Liver (tissue), 9 donors: ENCODE measurements around the gene SPTLC2. TPM values are rescaled to one million over a fixed set of nuclear protein-coding genes. Genes with fewer than 3 reads are reported as not detected.

ENCODE experiments used
- DNase-seq: peaks from one replicate; pipeline ENCODE4 v3.0.0-alpha.2; 2017; ENCODE audit warnings: low spot score
- H3K27ac ChIP-seq, 2 donors: one replicate each; pipeline ENCODE4 v1.7.0; 2013; ENCODE audit warnings: inconsistent platforms in 2 of 2, low read length in 2 of 2, control low read depth in 1 of 2, low read depth in 1 of 2, mild to moderate bottlenecking in 1 of 2
- H3K27me3 ChIP-seq, 4 donors: one replicate each; pipeline versions ENCODE4 v1.6.1 to v1.7.0; 2013; ENCODE audit warnings: low read length in 3 of 4, inconsistent platforms in 1 of 4, mild to moderate bottlenecking in 1 of 4, moderate library complexity in 1 of 4; ENCODE audit not compliant: control insufficient read depth in 4 of 4, insufficient read depth in 4 of 4
- H3K36me3 ChIP-seq, 4 donors: one replicate each; pipeline versions ENCODE4 v1.6.1 to v1.7.0; 2013; ENCODE audit warnings: low read length in 3 of 4, mild to moderate bottlenecking in 3 of 4, low read depth in 1 of 4, moderate library complexity in 1 of 4; ENCODE audit not compliant: control insufficient read depth in 4 of 4, insufficient read depth in 3 of 4
- H3K4me1 ChIP-seq, 4 donors: one replicate each; pipeline versions ENCODE4 v1.6.1 to v1.7.0; 2013; ENCODE audit warnings: low read length in 3 of 4, mild to moderate bottlenecking in 3 of 4, moderate library complexity in 1 of 4; ENCODE audit not compliant: control insufficient read depth in 4 of 4, insufficient read depth in 4 of 4
- H3K4me3 ChIP-seq, 3 donors: one replicate each; pipeline versions ENCODE4 v1.6.1 to v1.7.0; 2013; ENCODE audit warnings: low read length in 3 of 3, control low read depth in 1 of 3, low read depth in 1 of 3, mild to moderate bottlenecking in 1 of 3
- H3K9ac ChIP-seq, 2 donors: one replicate each; pipeline ENCODE4 v1.7.0; 2013; ENCODE audit warnings: low read length in 2 of 2, mild to moderate bottlenecking in 2 of 2, moderate library complexity in 2 of 2, control low read depth in 1 of 2, low read depth in 1 of 2
- H3K9me3 ChIP-seq, 4 donors: one replicate each; pipeline versions ENCODE4 v1.6.1 to v1.7.0; 2013; ENCODE audit warnings: low read length in 3 of 4; ENCODE audit not compliant: control insufficient read depth in 4 of 4
- EGR1 ChIP-seq, 2 donors: IDR thresholded peaks; 2 replicates each; pipeline ENCODE4 v1.6.1; 2016 to 2018; ENCODE audit warnings: antibody characterized with exemption in 2 of 2, low read depth in 2 of 2
- FOXA1 ChIP-seq: IDR thresholded peaks from 2 replicates; pipeline ENCODE4 v1.6.1; 2016; ENCODE audit warnings: antibody characterized with exemption
- FOXA2 ChIP-seq: IDR thresholded peaks from 2 replicates; pipeline ENCODE4 v1.6.1; 2016; ENCODE audit warnings: antibody characterized with exemption
- GABPA ChIP-seq, 2 donors: IDR thresholded peaks in 1 of 2; conservative IDR thresholded peaks in 1 of 2; 2 replicates each; pipeline ENCODE4 v1.6.1; 2016; ENCODE audit warnings: antibody characterized with exemption in 2 of 2, mild to moderate bottlenecking in 1 of 2, moderate library complexity in 1 of 2
- HNF4A ChIP-seq, 2 donors: conservative IDR thresholded peaks; 2 replicates each; pipeline ENCODE4 v1.6.1; 2016; ENCODE audit warnings: antibody characterized with exemption in 2 of 2, mild to moderate bottlenecking in 2 of 2
- HNF4G ChIP-seq: IDR thresholded peaks from 2 replicates; pipeline ENCODE4 v1.6.1; 2016; ENCODE audit warnings: antibody characterized with exemption
- JUND ChIP-seq, 2 donors: IDR thresholded peaks; 2 replicates each; pipeline ENCODE4 v1.6.1; 2016; ENCODE audit warnings: antibody characterized with exemption in 2 of 2
- NR2F2 ChIP-seq: IDR thresholded peaks from 2 replicates; pipeline ENCODE4 v1.6.1; 2016; ENCODE audit warnings: antibody characterized with exemption
- RAD21 ChIP-seq, 2 donors: IDR thresholded peaks; 2 replicates each; pipeline ENCODE4 v1.6.1; 2016; ENCODE audit warnings: antibody characterized with exemption in 2 of 2, mild to moderate bottlenecking in 2 of 2
- RXRA ChIP-seq, 2 donors: IDR thresholded peaks; 2 replicates each; pipeline ENCODE4 v1.6.1; 2017 to 2018; ENCODE audit warnings: antibody characterized with exemption in 2 of 2, mild to moderate bottlenecking in 1 of 2
- SP1 ChIP-seq: IDR thresholded peaks from 2 replicates; pipeline ENCODE4 v1.6.1; 2018; ENCODE audit warnings: antibody characterized with exemption, mild to moderate bottlenecking
- TAF1 ChIP-seq: conservative IDR thresholded peaks from 2 replicates; pipeline ENCODE4 v1.6.1; 2016; ENCODE audit warnings: antibody characterized with exemption, mild to moderate bottlenecking
- YY1 ChIP-seq: IDR thresholded peaks from 2 replicates; pipeline ENCODE4 v1.6.1; 2016; ENCODE audit warnings: antibody characterized with exemption, mild to moderate bottlenecking
- WGBS: extraction: QIAGEN DNeasy Blood & Tissue Kit; methylation state at CpG from one replicate; pipeline ENCODE4 v1.1.7; 2013; 5-methylcytosine and 5-hydroxymethylcytosine counted together
- polyA plus RNA-seq, 2 donors: library from polyadenylated mRNA; stranded (reverse) in 1 of 2; unstranded in 1 of 2; fragments of 200-250 nt in 1 of 2; fragments of >200 nt in 1 of 2; fragmentation: Nextera tagmentation in 1 of 2; extraction: Ambion mirVana in 1 of 2; gene quantifications; one replicate each; pipeline versions ENCODE4 v1.2.1 to v1.2.3, GENCODE V29; 2013 to 2015
- total RNA-seq, 2 donors: library from RNA; depleted of rRNA; stranded (reverse); fragments of >200 nt; gene quantifications; one replicate each; pipeline ENCODE4 v1.2.3, GENCODE V29; 2014
- TF ChIP-seq, protein P1 (sequence below): fragments of 150-350 bp; IDR thresholded peaks from 2 replicates; pipeline ENCODE4 v1.5.1; 2017; ENCODE audit warnings: improper control_type of control experiment, low read depth, low read length; ENCODE audit not compliant: missing input control
- TF ChIP-seq, protein P2 (sequence below): IDR thresholded peaks from 2 replicates; pipeline ENCODE4 v1.6.1; 2016; ENCODE audit warnings: antibody characterized with exemption, mild to moderate bottlenecking
- TF ChIP-seq, protein P3 (sequence below): IDR thresholded peaks from 2 replicates; pipeline ENCODE4 v1.6.1; 2016; ENCODE audit warnings: antibody characterized with exemption
- TF ChIP-seq, protein P4 (sequence below): IDR thresholded peaks from 2 replicates; pipeline ENCODE4 v1.6.1; 2016; ENCODE audit warnings: antibody characterized with exemption
- TF ChIP-seq, protein P5 (sequence below): IDR thresholded peaks from 2 replicates; pipeline ENCODE4 v1.6.1; 2016; ENCODE audit warnings: antibody characterized with exemption
- donor health status: healthy.
- donor health status: healthy.
- donor health status: healthy.
- donor health status: healthy.
- donor health status: healthy.

SPTLC2 gene
- total and polyA plus RNA-seq, 4 donors, result 3.9 to 19.2 (median 9.9) TPM

GRCh38 chr14:77488558-77488957, 127.9 kb downstream of the SPTLC2 start:
- Histone ChIP-seq H3K9ac (no peak overlapping the region), H3K36me3 (no peaks in the 10 kb centered on the region), H3K27me3 (no peaks in the 10 kb centered on the region), H3K9me3 (no peaks in the 10 kb centered on the region), H3K4me1 (no peaks in the 10 kb centered on the region), H3K4me3 (no peak overlapping the region), H3K27ac (no peak overlapping the region)
- DNase-seq, result no peak
- WGBS, result 89% methylated on average over 7 of the region's 7 CpGs
- TF ChIP-seq SP1, result no peak
- TF ChIP-seq FOXA1, result no peak
- TF ChIP-seq, protein P1, sequence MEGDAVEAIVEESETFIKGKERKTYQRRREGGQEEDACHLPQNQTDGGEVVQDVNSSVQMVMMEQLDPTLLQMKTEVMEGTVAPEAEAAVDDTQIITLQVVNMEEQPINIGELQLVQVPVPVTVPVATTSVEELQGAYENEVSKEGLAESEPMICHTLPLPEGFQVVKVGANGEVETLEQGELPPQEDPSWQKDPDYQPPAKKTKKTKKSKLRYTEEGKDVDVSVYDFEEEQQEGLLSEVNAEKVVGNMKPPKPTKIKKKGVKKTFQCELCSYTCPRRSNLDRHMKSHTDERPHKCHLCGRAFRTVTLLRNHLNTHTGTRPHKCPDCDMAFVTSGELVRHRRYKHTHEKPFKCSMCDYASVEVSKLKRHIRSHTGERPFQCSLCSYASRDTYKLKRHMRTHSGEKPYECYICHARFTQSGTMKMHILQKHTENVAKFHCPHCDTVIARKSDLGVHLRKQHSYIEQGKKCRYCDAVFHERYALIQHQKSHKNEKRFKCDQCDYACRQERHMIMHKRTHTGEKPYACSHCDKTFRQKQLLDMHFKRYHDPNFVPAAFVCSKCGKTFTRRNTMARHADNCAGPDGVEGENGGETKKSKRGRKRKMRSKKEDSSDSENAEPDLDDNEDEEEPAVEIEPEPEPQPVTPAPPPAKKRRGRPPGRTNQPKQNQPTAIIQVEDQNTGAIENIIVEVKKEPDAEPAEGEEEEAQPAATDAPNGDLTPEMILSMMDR, result no peak
- no peak for TF ChIP-seq FOXA2
- no peak for TF ChIP-seq RXRA (IDR thresholded peaks at IDR 0.05)
- no peak for TF ChIP-seq RAD21 (IDR thresholded peaks at IDR 0.05)
- TF ChIP-seq JUND (IDR thresholded peaks at IDR 0.05), result no peak
- TF ChIP-seq YY1, result no peak
- TF ChIP-seq, protein P2, sequence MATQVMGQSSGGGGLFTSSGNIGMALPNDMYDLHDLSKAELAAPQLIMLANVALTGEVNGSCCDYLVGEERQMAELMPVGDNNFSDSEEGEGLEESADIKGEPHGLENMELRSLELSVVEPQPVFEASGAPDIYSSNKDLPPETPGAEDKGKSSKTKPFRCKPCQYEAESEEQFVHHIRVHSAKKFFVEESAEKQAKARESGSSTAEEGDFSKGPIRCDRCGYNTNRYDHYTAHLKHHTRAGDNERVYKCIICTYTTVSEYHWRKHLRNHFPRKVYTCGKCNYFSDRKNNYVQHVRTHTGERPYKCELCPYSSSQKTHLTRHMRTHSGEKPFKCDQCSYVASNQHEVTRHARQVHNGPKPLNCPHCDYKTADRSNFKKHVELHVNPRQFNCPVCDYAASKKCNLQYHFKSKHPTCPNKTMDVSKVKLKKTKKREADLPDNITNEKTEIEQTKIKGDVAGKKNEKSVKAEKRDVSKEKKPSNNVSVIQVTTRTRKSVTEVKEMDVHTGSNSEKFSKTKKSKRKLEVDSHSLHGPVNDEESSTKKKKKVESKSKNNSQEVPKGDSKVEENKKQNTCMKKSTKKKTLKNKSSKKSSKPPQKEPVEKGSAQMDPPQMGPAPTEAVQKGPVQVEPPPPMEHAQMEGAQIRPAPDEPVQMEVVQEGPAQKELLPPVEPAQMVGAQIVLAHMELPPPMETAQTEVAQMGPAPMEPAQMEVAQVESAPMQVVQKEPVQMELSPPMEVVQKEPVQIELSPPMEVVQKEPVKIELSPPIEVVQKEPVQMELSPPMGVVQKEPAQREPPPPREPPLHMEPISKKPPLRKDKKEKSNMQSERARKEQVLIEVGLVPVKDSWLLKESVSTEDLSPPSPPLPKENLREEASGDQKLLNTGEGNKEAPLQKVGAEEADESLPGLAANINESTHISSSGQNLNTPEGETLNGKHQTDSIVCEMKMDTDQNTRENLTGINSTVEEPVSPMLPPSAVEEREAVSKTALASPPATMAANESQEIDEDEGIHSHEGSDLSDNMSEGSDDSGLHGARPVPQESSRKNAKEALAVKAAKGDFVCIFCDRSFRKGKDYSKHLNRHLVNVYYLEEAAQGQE, result no peak
- TF ChIP-seq EGR1 (IDR thresholded peaks at IDR 0.05; ENCODE audit: low read depth in 2 of 2), result no peak
- no peak for TF ChIP-seq HNF4G
- no peak for TF ChIP-seq NR2F2
- TF ChIP-seq TAF1, result no peak

- no peak for DNase-seq
- Histone ChIP-seq H3K27ac (no peak overlapping the region), H3K36me3 (no peaks in the 10 kb centered on the region), H3K4me1 (no peaks in the 10 kb centered on the region), H3K9ac (no peak overlapping the region), H3K27me3 (no peaks in the 10 kb centered on the region), H3K4me3 (no peak overlapping the region), H3K9me3 (no peaks in the 10 kb centered on the region)
- WGBS, result 94% methylated on average over 7 of the region's 7 CpGs
- TF ChIP-seq RXRA (IDR thresholded peaks at IDR 0.05) (no peak), HNF4A (conservative IDR thresholded peaks at IDR 0.05) (no peak), YY1 (no peak), JUND (IDR thresholded peaks at IDR 0.05) (no peak), TAF1 (no peak), FOXA2 (no peak), HNF4G (no peak), GABPA (IDR thresholded peaks at IDR 0.05 in 1 of 2, conservative IDR thresholded peaks at IDR 0.05 in 1 of 2) (no peak), RAD21 (IDR thresholded peaks at IDR 0.05) (no peak), FOXA1 (no peak), SP1 (no peak), NR2F2 (no peak)
- TF ChIP-seq, protein P3, sequence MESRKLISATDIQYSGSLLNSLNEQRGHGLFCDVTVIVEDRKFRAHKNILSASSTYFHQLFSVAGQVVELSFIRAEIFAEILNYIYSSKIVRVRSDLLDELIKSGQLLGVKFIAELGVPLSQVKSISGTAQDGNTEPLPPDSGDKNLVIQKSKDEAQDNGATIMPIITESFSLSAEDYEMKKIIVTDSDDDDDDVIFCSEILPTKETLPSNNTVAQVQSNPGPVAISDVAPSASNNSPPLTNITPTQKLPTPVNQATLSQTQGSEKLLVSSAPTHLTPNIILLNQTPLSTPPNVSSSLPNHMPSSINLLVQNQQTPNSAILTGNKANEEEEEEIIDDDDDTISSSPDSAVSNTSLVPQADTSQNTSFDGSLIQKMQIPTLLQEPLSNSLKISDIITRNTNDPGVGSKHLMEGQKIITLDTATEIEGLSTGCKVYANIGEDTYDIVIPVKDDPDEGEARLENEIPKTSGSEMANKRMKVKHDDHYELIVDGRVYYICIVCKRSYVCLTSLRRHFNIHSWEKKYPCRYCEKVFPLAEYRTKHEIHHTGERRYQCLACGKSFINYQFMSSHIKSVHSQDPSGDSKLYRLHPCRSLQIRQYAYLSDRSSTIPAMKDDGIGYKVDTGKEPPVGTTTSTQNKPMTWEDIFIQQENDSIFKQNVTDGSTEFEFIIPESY, result no peak
- TF ChIP-seq, protein P4, sequence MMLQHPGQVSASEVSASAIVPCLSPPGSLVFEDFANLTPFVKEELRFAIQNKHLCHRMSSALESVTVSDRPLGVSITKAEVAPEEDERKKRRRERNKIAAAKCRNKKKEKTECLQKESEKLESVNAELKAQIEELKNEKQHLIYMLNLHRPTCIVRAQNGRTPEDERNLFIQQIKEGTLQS, result no peak
- TF ChIP-seq, protein P5, sequence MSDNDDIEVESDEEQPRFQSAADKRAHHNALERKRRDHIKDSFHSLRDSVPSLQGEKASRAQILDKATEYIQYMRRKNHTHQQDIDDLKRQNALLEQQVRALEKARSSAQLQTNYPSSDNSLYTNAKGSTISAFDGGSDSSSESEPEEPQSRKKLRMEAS, result no peak
- TF ChIP-seq, protein P2, result no peak
These were observed 130.3 kb downstream of the SPTLC2 start for GRCh38 chr14:77485901-77486678.
